Measurements from ENCODE around the gene ZNF217.

The ZNF217 gene

DNA sequence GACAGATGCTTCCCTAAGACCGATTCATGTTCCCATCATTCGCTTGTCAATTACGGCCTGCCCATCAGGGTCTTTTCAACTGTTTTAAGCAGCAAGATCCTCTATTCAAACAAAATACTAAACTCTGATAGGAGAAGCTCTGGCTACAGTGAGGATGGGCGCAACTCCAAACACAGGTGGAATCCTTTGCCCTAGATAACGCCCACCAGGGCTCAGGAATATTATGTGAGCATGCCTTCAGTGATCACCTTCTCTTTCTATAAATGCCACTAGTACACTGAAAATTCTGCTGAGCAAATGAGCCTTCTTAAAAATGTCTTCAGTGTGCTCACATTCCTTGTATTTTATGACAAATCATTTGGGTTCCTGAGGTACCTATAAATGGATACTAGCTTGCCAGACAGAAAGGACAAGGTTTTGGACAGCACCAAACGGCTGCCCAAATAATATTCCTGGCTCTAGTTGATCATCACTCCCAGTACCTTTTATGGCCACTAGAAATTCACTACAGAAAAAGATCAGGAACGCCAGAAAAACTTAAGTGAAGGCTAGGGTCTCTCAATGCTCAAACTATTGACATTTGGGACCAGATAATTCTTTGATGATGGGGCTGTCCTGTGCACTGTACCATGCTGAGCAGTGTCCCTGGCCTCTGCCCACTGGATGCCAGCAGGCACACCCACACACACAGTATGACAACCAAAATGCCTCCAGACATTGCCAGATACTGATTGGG, 13.1 kb downstream of the ZNF217 start:
- Histone ChIP-seq H3K9me3 (ENCODE audit: low read depth, low read length) (no peaks in the 10 kb centered on the region), H3K4me3 (no peak overlapping the region), H3K9ac (ENCODE audit: insufficient read length) (no peak overlapping the region), H3K27ac (no peak overlapping the region), H3K36me3 (ENCODE audit: insufficient read depth, low read length) (peaks cover 41% of the 10 kb centered on the region)
- DNase-seq (ENCODE audit: low read depth, low spot score): no peak
- no peak for TF ChIP-seq FOXP2 (optimal IDR thresholded peaks at IDR 0.05; ENCODE audit: control extremely low read depth, extremely low read length, insufficient read depth)
- no peak for TF ChIP-seq POLR2AphosphoS5 (IDR thresholded peaks at IDR 0.05; ENCODE audit: borderline replicate concordance, low read depth, low read length)
- no peak for TF ChIP-seq EZH2 (IDR thresholded peaks at IDR 0.05)

DNA sequence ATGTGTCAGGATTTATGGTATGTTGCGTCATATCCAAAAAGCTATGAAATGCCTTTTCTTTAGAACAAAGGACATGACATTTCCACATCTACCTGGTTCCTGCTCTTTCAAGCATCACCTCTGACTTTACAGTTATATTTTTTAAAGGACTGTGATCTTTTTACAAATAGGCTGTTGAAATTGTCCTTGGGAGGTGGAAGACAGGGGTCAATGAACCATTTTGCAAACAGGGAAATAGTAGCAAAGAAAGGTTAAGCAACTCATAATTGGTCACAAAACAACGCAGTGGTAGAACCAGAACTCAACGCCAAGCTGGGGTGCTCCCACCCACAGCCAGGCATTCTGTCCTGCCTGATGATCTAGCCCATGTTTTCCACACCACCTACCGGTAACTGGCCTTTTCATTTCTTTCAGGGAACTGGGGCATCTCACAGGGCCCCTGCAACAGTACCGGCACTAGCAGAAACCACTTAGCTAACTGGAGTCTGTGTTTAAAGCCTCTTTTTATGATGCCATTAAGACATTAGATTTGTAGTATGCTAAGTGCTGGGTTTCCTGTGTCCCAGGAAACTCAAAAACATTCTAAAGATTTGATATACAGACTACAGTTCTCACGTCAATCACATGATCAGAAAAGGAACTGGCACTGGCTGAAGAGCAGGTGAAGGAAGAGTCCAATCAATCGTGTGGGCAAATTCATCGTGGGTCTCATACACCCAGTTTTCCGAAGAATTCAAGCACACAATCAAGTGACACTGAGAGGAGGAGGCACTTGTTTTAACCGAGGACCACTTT, 13.9 kb downstream of the ZNF217 start:
- H3K9me3 ChIP-seq (ENCODE audit: low read depth, low read length): no peaks in the 10 kb centered on the region
- DNase-seq (ENCODE audit: low read depth, low spot score): no peak
- peaks cover 49% of the 10 kb centered on the region for H3K36me3 ChIP-seq (ENCODE audit: insufficient read depth, low read length)
- peak overlapping the region; percentile 21 for H3K9ac ChIP-seq (ENCODE audit: insufficient read length)
- no peak for TF ChIP-seq FOXP2 (optimal IDR thresholded peaks at IDR 0.05; ENCODE audit: control extremely low read depth, extremely low read length, insufficient read depth)
- no peak for TF ChIP-seq EZH2 (IDR thresholded peaks at IDR 0.05)
- no peak for TF ChIP-seq POLR2AphosphoS5 (IDR thresholded peaks at IDR 0.05; ENCODE audit: borderline replicate concordance, low read depth, low read length)
- H3K4me3 ChIP-seq: peak overlapping the region; percentile 44
- no peak overlapping the region for H3K27ac ChIP-seq

DNA sequence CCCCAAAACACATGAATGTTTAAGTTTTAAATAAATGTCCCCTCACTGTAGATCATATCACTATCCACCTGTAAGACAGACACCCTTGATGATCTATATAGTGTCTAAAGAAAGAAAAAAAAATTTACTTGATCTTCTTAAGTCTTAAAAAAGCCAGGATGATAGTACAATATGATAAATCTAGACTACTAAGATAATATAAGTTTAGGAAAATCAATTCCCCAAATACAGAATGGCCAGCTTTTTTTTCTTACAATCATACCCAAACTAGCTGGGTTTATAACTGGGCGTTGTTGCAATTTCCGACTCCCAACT, 14.4 kb downstream of the ZNF217 start:
- Histone ChIP-seq H3K27ac (no peak overlapping the region), H3K4me3 (peak overlapping the region; percentile 44), H3K36me3 (ENCODE audit: insufficient read depth, low read length) (peaks cover 54% of the 10 kb centered on the region)

DNA sequence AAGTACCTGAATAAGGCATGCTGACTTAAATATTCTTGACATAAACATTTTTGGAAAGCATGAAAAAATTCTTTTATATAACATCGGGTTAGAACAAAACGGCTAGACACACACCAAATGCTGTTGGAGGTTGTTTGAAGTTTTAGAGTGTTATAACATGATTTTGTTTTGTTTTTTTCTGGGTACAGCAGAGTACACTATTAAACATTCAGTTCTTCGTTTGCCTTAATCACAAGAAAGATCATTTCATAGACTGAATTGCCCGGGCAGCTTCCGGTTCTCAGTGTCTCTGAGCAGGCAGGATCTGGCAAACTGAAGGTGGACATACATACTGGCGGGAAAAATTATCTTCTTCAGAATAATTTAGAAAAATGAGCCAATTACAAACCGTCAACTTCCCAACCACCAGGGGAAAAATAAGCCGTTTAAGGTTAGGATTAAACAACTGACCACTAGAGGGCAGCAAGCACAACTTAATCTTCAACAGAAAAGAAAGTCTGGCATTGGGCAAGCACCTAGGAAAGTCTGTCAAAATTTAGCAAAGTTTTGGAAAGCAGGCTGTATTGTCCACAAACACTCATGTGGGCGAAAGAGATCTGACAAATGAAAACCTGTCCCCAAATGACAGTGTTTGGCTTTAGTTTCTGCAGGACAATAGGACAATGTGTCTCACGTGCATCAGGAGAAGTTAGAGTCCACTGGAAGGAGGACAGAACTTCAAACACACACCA, 15.0 kb downstream of the ZNF217 start:
- Histone ChIP-seq H3K4me3 (peak overlapping the region; percentile 51), H3K27ac (no peak overlapping the region; the same call in 1 of the 2 replicates), H3K9ac (ENCODE audit: insufficient read length) (peak overlapping the region; percentile 63), H3K9me3 (ENCODE audit: low read depth, low read length) (no peaks in the 10 kb centered on the region), H3K36me3 (ENCODE audit: insufficient read depth, low read length) (peaks cover 58% of the 10 kb centered on the region)
- DNase-seq (ENCODE audit: low read depth, low spot score): peak; percentile 91
- TF ChIP-seq EZH2 (IDR thresholded peaks at IDR 0.05): no peak
- no peak for TF ChIP-seq FOXP2 (optimal IDR thresholded peaks at IDR 0.05; ENCODE audit: control extremely low read depth, extremely low read length, insufficient read depth)
- no peak for TF ChIP-seq POLR2AphosphoS5 (IDR thresholded peaks at IDR 0.05; ENCODE audit: borderline replicate concordance, low read depth, low read length)

More for the DNA sequence above, 14.4 kb downstream of the ZNF217 start:
- no peak for DNase-seq (ENCODE audit: low read depth, low spot score)
- H3K9ac ChIP-seq (ENCODE audit: insufficient read length): peak overlapping the region; percentile 21
- no peak for TF ChIP-seq POLR2AphosphoS5 (IDR thresholded peaks at IDR 0.05; ENCODE audit: borderline replicate concordance, low read depth, low read length)
- no peak for TF ChIP-seq EZH2 (IDR thresholded peaks at IDR 0.05)
- TF ChIP-seq FOXP2 (optimal IDR thresholded peaks at IDR 0.05; ENCODE audit: control extremely low read depth, extremely low read length, insufficient read depth): no peak
- H3K9me3 ChIP-seq (ENCODE audit: low read depth, low read length): no peaks in the 10 kb centered on the region

DNA sequence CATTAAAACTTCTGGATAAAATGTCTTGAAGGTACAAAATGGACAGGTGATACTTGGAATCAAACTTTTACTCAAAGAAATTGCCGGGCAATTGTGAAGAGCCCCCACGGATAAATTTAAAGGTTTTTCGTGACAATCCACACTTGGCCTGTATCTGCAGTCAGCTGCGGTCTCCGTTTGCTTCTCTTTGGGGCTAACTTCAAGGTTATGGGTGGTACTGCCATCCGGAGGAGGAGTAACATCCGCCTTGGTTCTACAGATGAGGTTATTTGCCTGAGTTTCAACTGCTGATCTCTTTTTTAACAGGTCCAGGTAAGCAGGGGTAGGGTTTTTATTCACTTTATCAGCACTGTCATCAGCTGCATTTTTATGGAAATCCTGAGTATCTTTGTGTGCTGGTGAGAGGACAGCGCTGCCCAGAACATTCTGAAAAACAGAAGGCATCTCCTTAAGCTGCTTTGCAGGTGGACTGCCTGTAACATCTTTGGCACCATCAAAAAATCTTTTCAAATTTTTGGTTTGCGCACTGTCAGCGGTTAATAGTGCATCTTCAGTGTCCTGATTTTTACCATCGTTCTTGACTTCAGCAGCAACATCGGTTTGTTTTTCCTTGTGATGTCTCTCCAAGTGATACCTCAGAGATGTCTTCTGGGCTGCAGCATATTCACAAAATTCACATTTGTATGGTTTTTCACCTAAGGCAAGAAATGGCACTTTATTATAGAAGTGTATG, 16.9 kb downstream of the ZNF217 start:
- no peak for DNase-seq (ENCODE audit: low read depth, low spot score)
- H3K9me3 ChIP-seq (ENCODE audit: low read depth, low read length): no peaks in the 10 kb centered on the region
- no peak overlapping the region for H3K4me3 ChIP-seq
- H3K9ac ChIP-seq (ENCODE audit: insufficient read length): no peak overlapping the region
- no peak for TF ChIP-seq POLR2AphosphoS5 (IDR thresholded peaks at IDR 0.05; ENCODE audit: borderline replicate concordance, low read depth, low read length)
- no peak overlapping the region for H3K27ac ChIP-seq
- peaks cover 56% of the 10 kb centered on the region for H3K36me3 ChIP-seq (ENCODE audit: insufficient read depth, low read length)

DNA sequence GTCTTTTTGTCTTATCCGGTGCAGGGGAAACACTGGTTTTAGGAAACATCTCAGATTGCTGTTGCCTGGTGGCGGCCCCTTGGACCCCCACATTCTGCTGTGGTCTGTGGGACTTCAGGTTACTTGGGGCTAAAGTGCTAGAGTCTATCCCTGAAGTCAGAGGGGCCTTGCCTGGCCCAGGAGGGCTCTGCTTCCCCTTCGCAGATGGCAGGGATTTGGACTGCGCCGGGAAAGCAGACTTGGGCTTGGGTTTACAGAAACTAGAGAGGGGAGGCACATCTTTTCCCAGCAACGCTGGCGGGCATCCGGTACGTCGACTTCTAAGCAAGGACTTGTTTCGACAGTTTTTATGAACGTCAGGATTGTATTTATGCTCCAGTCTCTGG, 17.5 kb downstream of the ZNF217 start:
- Histone ChIP-seq H3K36me3 (ENCODE audit: insufficient read depth, low read length) (peaks cover 54% of the 10 kb centered on the region), H3K9me3 (ENCODE audit: low read depth, low read length) (no peaks in the 10 kb centered on the region), H3K4me3 (no peak overlapping the region), H3K9ac (ENCODE audit: insufficient read length) (no peak overlapping the region), H3K27ac (no peak overlapping the region)
- no peak for DNase-seq (ENCODE audit: low read depth, low spot score)
- no peak for TF ChIP-seq FOXP2 (optimal IDR thresholded peaks at IDR 0.05; ENCODE audit: control extremely low read depth, extremely low read length, insufficient read depth)
- TF ChIP-seq POLR2AphosphoS5 (IDR thresholded peaks at IDR 0.05; ENCODE audit: borderline replicate concordance, low read depth, low read length): no peak
- no peak for TF ChIP-seq EZH2 (IDR thresholded peaks at IDR 0.05)

DNA sequence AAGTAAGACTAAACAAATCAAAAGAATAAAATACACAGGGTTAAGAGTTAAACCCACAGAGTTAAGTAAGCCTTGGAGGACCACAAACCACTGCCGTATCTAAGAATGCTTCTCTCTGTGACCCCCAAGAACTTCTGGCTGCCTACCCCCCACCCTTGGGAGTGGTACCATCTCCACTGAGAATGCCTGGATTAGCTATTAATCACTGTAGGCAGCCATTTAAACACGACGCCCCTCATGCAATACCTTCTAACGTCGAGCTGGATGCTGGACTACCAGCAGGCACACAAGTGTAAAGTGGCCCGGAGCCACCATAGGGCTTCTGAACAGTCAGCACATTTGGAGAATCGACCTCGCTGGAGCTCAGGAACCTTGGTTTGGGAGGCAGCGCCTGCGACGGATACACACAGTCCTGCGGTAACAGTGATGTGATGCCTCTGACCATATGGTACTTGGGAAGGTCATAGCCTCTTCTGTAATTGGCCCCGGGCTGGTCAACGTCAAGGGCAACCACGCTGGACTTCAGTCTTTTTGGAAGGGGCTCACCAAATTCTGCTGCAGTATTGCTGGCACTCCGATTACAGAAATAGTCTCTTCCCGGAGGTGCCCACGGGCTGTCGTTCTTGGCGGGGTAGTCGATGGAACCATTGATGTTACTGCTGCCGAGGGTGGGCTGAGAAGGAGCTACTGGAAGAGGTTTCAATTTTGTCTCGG, 18.0 kb downstream of the ZNF217 start:
- H3K9ac ChIP-seq (ENCODE audit: insufficient read length): no peak overlapping the region
- peaks cover 54% of the 10 kb centered on the region for H3K36me3 ChIP-seq (ENCODE audit: insufficient read depth, low read length)
- TF ChIP-seq POLR2AphosphoS5 (IDR thresholded peaks at IDR 0.05; ENCODE audit: borderline replicate concordance, low read depth, low read length): no peak
- TF ChIP-seq FOXP2 (optimal IDR thresholded peaks at IDR 0.05; ENCODE audit: control extremely low read depth, extremely low read length, insufficient read depth): no peak
- TF ChIP-seq EZH2 (IDR thresholded peaks at IDR 0.05): no peak

More for the DNA sequence above, 18.0 kb downstream of the ZNF217 start:
- Histone ChIP-seq H3K27ac (no peak overlapping the region), H3K9me3 (ENCODE audit: low read depth, low read length) (no peaks in the 10 kb centered on the region), H3K4me3 (no peak overlapping the region)
- DNase-seq (ENCODE audit: low read depth, low spot score): no peak

Data from SK-N-MC (cell line).